ENCODE data around the gene IDUA.
"Not testable (repeated sequence)": the region's sequence is repeated elsewhere in the genome, so short reads cannot be mapped to it uniquely, and the experiment has no call there.

Gene IDUA

DNA sequence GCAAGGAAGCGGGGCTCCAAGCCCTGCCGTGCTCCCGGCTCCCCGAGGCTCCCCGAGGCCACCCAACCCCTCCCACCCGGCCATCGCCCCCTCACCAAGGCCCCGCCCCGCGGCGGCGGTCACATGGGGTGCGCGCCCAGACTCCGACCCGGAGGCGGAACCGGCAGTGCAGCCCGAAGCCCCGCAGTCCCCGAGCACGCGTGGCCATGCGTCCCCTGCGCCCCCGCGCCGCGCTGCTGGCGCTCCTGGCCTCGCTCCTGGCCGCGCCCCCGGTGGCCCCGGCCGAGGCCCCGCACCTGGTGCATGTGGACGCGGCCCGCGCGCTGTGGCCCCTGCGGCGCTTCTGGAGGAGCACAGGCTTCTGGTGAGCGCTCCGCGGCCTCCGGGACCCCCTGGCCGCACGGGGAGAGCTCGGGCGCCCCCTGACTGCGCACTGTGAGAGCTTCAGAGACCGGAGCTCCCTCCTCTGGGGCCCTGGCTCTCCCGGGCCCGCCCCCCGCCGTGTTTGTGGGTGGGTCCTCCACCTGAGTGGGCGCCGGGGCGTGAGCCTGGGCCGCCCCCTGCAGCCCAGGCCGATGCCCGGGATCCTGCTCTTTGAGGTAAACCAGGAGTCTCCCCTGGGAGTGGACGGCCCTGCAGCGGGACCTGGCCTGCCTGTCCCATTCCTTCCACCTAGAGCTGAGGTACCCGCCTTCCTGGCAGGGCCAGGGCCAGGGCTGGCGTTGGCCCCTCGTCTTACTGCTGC, at the start of gene IDUA:
Gene IDUA (plus strand): TSS at position 166 of the 745 bp plus-strand sequence. CDS start 41 bp downstream, at position 207.
- DNase-seq: no peak

DNA sequence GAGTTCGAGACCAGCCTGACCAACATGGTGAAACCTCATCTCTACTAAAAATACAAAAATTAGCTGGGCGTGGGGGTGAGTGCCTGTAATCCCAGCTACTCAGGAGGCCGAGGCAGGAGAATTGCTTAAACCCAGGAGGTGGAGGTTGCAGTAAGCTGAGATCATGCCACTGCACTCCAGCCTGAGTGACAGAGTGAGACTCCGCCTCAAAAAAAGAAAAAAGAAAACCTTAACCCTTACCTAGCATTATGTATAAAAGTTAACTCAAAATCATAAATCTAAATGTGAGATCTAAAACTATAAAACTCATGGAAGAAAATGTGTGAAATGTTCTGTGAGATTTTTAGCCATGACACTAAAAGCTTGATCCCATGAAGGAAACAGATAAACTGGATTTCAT, 47.3 kb upstream of the IDUA start:
- DNase-seq: not testable (repeated sequence)

DNA sequence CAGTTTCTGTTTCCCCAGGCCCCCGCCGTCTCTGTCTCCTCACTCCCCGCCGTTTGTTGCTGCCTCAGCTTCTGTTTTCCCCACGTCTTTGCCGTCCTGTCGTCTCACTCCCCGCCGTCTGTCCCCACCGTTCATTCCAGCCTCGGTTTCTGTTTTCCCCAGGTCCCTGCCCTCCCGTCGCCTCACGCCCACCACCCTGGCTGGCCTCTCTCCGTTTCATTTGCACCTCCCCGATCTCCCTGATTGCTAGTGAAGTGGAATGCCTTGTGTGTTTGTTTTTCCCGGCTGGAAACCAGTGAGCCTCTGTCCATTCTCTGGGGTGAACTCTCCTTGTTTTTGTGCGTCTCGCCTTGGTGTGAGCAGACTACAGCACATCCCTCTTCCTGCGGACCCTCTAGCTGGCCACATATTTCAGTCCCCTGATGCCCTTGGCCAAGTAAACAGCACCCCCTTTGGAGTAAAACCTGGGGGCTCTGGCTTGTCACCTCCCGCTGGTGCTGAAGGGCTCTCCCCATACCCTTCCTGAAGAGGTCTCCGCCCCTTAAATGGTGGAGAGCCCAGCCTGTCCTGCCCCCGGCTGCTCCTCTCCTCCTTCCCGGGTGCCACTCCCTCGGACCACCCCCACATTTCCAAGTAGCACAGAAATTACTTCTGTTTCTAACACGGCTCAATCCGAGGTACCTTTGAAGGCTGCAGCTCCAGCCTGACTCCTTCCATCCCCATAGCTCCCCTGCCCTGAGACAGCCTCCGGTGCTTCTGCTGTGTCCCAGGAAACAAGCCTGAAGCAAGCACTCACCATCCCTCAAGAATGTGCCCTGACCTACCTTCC, 41.4 kb upstream of the IDUA start:
- no peak for DNase-seq

DNA sequence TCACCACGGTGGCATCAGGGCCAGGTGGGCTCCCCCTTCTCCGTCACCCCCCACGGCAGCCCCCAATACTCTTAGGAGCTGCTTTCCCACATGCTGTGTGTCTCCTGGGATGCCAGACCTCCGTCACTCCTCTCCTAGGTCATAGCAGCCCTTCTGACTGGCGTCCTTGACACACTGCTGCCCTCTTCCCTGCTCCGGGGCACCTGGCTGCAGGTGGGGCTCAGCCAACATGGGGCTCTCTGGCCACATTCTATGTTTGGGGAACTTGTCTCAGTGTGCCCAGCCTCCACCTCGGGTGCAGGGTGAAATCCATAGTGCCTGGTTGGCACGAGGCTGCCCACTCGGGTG, 40.8 kb upstream of the IDUA start:
- DNase-seq: no peak

DNA sequence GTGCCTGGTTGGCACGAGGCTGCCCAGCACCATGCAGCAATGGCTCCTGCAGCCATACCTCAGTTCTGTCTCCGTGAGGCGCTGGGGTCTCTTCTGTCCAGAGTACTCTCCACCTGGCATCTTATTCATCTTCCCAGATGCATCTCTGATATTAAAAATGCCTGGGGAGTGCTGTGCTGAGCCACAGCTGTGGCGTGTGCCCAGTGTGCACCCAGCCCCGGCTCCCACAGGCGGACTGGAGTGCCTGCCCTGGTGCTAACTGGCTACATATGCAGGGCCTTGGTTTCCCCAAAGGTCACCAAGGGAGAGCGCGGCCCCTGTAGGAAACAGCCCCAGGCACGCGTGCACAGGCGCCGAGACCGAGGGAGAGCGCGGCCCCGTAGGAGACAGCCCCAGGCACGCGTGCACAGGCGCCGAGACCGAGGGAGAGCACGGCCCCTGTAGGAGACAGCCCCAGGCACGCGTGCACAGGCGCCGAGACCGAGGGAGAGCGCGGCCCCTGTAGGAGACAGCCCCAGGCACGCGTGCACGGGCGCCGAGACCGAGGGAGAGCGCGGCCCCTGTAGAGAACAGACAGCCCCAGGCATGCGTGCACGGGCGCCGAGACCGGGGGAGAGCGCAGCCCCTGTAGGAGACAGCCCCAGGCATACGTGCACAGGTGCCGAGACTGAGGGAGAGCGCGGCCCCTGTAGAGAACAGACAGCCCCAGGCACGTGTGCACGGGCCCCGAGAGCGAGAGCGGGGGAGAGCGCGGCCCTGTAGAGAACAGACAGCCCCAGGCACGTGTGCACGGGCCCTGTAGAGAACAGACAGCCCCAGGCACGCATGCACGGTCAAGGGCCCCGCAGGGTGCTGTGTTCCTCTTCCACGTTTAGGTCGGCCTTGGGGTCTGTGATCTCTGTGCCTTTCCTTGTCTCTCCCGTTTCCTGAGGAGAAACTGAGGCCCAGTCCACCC, 40.0 kb upstream of the IDUA start:
- no peak for DNase-seq

DNA sequence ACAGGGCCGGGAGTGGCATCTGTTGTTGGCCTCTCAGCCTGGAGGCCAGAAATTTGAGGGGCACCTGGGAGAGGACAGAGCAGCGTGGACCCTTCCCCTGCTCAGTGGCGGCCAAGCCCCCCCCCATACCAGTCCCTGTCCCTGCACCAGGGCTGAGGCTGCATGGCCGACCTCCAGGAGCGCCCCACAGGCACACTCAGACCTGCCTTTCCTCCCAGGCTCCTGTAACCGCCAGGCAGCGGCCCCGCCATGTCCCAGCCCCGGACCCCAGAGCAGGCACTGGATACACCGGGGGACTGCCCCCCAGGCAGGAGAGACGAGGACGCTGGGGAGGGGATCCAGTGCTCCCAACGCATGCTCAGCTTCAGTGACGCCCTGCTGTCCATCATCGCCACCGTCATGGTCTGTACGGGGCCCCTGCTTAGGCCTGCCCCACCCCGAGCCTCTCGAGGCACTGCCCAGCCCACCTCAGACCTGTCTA, 39.3 kb upstream of the IDUA start:
- DNase-seq: no peak

DNA sequence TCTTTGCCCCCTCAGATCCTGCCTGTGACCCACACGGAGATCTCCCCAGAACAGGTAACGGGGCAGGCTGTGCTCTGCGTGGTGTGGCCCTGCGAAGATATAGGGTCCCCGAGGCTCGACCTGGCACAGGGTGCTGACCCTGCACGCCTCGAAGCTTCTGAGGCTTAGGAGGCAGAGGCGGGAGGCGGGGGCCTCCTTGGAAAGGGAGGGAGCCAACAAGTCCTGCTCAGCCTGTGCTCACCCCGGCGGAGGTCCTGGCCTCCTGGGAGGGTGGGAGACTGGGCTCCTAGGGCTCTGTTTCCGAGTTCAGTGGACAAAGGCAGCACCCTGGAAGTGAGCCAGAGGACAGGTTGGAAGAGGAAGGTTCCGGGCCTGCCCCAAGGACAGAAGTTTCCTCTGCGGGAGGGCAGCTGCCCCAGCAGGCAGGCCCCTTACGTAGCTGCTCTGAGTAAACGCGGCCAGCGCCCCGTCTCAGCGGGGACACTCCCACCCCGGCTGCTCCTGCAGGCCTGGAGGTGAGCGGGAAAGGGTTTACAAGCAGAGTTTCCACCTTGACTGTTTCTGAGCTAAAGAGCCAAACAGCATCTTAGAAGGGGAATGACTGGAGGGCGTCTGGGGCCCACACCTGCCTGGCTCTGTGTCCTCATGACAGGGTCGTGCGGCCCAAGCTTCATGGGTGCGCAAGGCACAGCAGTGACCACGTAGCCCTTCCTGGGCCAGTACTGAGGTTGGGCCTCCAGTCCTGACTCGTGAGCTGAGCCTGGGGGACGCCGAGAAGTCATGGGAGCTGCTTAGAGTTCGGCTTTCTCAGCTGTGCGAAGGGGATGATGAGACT, 38.5 kb upstream of the IDUA start:
- no peak for DNase-seq

DNA sequence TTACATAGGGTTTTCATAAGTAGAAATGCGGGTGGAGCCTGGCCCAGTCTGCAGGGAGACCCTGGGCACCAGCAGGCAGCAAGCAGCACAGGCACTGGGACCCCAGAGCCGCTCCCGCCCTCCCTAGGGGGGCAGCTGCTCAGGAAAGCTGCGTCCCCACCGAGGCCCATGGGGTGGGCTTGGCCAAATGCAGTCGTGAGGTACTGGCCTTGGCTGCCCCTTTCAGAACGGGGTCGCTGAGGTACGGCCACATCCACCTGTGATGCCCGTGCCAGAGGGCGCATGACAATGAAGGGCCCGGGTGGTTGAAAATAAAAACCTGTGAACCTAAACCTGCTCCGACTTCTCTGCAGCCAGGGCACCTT, 37.9 kb upstream of the IDUA start:
- DNase-seq: no peak

DNA sequence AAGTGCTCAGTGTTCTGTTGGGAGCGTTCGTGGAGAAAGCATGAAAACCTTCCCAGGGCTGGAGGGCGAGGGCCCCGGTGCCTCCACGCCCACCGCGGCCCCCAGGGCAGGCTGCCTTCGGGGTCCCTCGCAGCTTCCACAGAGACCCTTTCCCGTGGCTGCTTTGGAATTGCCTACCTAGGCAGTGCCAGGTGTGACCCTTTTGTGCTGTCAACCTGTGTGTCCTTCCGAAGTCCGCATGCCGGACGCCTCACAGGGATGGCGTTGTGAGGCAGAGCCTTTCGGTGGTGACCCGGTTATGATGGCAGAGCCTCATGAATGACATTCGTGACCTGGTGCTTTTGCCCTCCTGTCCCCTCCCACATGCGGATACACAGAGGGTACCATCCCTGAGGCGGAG, 37.2 kb upstream of the IDUA start:
- no peak for DNase-seq

DNA sequence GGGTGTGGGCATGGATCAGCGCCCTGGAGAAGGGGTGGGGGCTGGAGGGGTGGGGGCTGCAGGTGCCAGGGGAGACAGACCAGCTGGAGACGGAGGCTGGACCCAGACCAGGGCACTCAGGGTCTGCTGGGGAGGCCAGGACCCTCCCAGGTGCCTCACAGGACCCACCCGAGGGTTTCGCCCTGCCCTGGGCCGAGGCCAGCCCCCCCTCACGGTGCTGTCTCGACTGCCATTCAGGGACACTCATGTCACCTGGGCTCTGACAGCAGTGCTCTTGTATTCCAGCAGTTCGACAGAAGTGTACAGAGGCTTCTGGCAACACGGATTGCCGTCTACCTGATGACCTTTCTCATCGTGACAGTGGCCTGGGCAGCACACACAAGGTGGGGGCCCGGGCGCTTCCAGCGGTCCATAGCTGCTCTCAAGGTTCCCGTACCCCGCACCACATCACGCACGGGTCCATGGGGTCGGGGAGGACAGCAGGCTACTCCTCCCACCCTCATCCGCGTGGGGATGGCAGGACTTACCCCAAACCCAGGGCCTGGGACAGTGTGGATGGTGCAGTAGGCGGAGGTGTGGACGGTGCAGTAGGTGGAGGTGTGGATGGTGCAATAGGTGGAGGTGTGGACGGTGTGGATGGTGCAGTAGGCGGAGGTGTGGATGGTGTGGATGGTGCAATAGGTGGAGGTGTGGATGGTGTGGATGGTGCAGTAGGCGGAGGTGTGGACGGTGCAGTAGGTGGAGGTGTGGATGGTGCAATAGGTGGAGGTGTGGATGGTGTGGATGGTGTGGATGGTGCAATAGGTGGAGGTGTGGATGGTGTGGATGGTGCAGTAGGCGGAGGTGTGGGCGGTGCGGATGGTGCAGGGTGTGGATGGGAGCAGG, 36.5 kb upstream of the IDUA start:
- DNase-seq: no peak

DNA sequence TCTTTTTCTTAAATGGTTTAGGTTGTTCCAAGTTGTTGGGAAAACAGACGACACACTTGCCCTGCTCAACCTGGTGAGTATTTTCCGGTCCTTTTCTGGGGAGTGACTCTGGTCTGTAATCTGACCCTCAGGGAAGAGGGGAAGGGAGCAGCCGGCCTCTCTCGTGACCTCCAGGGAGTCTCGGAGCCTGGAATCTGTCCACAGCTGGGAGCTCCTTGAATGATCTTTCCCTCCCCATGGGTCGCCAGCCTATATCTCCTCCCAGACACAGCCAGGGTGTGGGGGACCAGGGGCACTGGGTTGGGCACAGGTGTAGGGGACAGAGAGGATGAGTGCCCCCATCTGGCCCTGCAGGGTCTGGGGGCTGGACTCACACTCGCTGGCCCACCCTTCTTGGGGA, 35.7 kb upstream of the IDUA start:
- DNase-seq: no peak

DNA sequence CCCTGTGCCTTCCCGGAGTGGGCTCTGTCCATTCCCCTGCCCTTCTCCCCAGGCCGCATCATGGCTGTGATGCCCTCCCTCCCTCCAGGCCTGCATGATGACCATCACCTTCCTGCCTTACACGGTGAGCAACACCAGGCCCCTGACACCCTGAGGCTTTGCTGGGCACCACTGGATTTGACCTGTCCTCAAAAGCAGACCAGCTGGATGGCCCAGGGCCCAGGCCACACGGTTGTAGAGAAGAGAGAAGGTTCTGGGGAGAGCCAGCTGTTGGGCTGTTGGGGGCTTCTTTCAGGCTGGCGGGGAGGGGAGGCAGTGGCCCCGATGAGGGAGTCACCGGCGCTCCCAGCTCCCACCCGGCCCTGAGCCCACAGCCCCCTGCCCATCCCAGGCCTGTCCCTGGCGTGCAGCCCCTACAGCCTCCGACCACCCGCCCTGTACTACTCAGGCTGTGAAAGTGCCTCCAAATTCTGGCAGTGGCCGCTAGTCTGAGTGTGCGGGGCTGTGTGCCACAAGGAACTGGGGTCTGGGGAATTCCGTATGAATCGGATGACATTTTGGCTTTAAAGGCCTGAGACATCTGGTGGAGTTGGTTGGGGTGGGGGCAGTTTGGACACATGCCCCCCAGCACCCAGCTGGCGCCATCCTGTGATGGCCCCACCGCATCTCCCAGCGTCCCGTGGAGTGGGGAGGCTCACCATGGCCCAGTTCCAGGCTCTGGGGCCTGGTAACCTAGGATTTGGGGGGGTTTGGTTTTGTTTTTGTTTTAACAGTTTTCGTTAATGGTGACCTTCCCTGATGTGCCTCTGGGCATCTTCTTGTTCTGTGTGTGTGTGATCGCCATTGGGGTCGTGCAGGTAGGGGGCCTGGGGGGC, 35.0 kb upstream of the IDUA start:
- DNase-seq: no peak

DNA sequence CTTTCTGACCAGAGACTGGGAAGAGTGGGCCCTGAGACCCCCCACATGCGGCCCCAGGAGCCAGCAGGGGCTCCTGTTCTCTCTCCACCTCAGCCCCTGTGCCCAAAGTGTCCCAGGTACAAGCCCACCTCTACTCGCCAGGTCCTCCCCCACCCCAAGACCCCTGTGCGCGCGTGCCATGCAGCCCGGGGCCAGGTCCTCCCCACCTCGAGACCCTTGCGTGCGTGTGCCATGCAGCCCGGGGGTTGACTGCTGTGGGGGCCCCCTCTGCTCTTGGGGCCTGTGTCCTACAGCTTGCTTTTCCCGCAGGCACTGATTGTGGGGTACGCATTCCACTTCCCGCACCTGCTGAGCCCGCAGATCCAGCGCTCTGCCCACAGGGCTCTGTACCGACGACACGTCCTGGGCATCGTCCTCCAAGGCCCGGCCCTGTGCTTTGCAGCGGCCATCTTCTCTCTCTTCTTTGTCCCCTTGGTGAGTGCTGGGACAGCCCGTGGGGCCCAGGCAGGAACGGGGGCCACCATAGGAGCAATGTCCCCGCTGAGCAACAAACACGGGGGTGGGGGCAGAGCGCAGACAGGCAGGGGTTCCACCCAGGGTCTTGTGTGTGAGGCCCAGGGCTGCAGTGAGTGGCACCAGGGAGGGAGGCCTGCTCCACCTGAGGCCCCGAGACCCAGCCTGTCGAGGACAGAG, 33.8 kb upstream of the IDUA start:
- DNase-seq: no peak

DNA sequence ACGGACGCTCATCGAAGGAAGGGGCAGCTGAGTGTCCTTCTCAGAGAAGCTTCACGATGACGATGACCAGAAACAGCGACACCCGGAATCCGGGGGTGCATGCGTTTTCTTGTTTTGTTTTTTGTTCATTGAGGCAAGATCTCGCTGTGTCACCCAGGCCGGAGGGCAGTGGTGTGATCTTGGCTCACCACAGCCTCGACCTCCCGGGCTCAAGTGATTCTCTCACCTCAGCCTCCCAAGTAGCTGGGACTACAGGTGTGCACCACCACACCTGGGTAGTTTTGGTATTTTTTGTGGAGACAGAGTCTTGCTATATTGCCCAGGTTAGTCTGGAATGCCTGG, 33.3 kb upstream of the IDUA start:
- no peak for DNase-seq

DNA sequence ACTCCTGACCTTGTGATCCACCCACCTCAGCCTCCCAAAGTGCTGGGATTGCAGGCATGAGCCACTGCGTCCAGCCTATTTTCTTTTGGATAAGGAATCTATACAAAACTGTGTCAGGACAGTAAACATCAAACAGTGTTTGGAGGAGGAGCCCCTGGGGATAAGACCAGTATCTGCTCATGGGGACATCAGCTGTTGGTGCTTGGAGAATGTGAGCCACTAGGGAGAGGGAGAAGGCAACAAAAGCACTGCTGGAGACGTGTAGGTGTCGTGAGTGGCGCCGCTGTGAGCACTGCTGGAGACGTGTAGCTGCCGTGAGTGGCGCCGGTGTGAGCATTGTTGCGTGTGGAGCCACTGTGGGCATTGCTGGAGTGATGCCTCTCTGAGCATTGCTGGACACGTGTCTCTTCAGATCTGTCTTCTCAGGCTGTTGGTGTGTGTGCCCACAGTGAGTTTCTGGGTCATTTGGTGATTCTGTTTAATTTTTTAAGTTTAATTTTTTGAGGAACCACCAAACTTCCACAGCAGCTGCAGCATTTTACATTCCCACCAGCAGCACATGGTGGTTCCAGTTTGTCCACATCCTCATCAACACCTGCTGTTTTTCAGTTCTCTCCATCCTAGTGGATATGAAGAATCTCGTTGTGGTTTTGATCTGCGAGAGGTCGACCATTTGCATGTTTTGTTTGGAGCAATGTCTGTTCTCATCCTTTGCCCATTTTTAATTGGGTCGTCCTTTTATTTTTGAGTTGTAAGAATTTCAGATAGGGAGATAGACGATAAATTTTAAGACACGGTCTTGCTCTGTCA, 32.4 kb upstream of the IDUA start:
- DNase-seq: no peak

DNA sequence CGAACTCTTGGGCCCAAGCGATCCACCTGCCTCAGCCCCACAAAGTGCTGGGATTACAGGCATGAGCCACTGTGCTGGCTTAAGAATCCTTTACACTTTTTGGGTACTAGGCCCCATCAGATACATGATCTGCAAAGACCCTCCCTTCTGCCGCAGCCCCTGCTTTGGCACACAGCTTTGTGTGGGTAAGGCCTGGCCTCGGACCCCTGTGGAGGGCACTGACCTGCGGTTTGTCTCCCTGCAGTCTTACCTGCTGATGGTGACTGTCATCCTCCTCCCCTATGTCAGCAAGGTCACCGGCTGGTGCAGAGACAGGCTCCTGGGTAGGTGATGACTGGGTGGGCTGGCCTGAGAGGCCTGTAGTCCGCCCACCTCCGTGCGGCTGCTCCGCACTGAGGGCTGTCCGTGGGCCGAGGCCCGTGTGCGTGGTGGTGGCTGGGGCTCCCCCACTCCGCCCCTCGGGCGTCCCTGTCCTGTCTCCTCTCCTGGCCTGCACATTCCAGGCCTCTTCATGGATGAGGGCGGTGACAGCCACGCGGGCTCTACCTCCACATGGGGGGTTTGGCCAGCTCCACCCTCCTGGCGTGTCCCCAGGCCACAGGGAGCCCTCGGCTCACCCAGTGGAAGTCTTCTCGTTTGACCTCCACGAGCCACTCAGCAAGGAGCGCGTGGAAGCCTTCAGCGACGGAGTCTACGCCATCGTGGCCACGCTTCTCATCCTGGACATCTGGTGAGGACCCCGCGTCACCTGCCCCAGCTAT, 31.5 kb upstream of the IDUA start:
- DNase-seq: no peak

DNA sequence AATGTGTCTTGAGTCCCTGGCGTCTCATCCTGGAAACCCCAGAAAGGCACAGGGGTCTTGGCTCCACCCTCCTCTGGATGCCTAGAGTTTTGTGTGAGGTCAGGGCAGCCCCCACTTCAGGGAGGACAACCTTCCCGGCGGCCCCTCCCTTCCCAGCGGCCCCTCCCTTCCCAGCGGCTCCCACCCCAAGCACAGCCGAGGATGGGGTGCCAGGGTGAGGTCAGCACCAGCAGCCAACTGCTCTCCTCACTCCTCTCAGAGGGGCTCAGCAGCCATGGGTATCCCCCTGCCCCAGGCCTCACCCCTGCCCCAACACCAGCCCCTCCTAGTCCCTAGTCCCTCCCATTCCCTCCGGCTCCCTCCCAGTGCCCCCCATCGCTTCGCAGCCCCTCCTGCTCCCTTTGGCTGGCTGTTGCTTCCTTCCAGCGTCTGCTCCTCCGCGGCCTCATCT, 30.9 kb upstream of the IDUA start:
- DNase-seq: no peak
